Umbilical cord (tissue), 2 donors: ENCODE results near the gene WDR35. TPM values are rescaled to one million over a fixed set of nuclear protein-coding genes. Genes with fewer than 3 reads are reported as not detected.
"Not testable (repeated sequence)": the region's sequence is repeated elsewhere in the genome, so short reads cannot be mapped to it uniquely, and the experiment has no call there.

Source experiments
- DNase-seq: peaks from one replicate; pipeline ENCODE4 v3.0.0-alpha.2; 2015; ENCODE audit warnings: low spot score
- total RNA-seq: library from RNA; depleted of rRNA; stranded (reverse); fragments of >200 nt; gene quantifications from one replicate; pipeline ENCODE4 v1.2.3, GENCODE V29; 2014; ENCODE audit warnings: low replicate concordance; ENCODE audit not compliant: insufficient read depth

Gene WDR35
- total RNA-seq, 1 donor from 2014 or later = 17.6 TPM

DNA sequence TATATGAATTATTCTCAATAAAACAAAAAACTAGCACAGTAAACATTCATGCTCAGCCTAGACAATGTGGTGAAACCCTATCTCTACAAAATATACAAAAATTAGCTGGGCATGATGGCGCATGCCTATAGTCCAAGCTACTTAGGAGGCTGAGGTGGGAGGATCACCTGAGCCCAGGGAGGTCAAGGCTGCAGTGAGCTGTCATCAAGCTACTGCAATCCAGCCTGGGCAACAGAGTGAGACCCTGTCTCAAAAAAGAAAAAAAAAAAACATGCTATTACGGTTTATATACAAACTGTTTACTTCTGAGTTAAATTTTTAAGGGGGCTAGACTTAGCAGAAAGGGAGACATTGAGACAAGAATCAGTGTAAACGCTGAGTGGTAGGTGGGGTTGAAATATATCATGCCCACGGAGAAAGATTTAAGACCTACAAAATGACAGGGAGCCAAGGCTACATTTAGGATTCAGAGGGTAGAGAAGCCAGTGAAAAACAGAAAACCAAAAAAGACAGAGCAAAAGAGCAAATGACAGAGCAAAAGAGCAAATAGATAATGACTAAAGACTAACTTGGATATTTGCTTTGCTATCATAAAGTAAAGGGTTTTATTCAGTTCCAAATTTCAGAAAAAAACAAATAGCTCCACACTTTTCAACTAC is 95.6 kb downstream of the WDR35 start:
- DNase-seq = no peak

DNA sequence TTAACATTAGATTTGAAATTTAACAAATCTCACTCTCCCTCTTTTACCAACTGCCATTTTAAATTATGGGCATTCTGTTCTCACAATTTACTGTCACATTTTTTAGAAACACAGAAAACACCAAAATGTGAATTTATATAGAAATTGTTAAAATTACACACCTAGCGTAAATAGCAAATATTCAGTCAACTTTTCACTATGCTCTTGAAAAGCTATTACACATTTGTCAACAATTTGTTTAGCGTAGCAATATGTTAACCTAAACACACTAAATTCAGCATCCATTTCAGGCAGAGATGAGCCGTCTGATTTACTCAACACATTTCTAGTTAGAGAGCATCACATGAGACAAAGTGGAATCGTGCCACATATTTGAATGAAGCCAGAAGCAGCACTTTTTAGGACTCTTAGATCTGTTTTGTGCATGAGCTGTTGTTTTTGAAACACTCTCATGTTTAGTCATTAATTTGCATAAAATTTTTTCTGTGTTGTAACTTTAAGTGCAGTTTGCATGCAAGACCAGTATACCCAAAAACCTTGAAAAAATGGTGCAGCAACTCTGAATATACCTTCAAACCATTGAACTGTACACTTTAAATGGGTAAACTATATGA is 96.3 kb downstream of the WDR35 start:
- no peak for DNase-seq

GRCh38 chr2:19891971-19892370 is 97.9 kb downstream of the WDR35 start:
- not testable (repeated sequence) for DNase-seq

GRCh38 chr2:19890104-19890503 is 99.8 kb downstream of the WDR35 start:
- no peak for DNase-seq

- no peak for DNase-seq
These were observed 101.1 kb downstream of the WDR35 start for GRCh38 chr2:19888831-19889230.

GRCh38 chr2:19887510-19887909 is 102.4 kb downstream of the WDR35 start:
- DNase-seq = no peak

GRCh38 chr2:19886261-19886660 is 103.6 kb downstream of the WDR35 start:
- no peak for DNase-seq

DNA sequence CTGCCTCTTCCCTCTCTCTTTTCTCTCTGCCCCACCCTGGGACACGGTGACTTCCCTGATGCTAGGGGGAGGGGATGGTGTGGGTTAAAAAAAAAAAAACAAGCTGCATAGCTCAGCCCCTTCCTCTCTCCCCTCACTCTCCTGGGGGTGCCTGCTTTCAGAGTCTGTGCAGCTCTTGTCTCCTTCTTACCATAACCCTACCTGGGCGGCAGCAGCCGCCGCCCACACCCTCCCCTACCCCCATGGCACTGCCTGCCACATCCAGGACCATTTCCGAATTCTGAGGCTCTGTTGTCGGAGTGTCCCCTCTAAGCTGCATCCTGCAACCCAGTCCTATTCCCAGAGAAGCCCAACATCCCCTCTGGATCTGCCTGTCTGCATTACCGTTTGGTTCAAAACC is 104.1 kb downstream of the WDR35 start:
- no peak for DNase-seq

GRCh38 chr2:19883971-19884720 is 105.8 kb downstream of the WDR35 start:
- DNase-seq = no peak

DNA sequence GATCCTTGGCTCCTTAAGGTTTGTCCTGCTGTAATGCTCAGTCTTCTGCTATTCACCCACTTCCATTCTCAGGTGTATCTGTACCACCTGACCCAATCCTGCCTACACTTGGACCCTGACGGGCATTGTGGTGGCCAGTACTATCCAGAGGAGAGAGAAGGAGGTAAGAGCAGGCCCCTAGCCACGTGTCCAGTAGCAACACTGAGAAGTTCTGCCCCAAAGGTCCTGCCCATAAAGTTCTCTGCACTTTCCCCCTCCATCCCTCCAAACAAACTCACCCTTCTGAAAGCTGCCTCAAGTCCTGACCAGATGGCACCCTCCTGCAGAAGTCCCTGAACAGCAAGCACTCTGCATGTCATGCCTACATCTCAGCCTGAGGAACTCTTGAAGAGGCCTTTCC is 106.4 kb downstream of the WDR35 start:
- DNase-seq = no peak

DNA sequence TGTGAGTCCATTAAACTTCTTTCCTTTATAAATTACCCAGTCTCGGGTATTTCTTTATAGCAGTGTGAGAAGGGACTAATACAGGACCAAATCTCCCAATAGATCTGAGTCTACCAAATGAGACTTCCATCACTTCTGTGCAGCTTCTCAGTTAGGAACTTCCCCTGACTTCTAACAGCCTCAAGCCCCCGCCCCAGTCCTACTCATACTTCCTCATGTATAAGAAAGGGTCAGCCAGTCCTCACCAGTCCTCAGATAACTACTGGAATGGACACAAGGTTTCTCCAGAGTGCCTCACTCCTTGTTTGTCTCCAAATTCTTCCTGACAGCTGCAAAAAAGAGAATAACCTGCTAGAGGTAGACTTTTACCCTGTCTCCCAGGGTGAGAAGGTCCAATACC is 107.6 kb downstream of the WDR35 start:
- no peak for DNase-seq

DNA sequence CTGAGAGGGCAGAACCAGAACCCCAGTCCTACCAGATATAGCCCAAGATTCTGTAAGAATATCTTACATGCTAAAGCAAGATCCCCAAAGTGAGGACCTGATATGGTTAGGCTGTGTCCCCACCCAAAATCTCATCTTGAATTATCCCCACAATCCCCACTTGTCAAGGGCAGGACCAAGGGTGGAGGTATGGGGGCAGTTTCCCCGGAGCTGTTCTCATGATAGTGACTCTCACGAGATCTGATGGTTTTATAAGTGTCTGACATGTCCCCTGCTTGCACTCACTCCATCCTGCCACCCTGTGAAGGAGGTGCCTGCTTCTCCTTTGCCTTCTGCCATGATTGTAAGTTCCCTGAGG is 108.0 kb downstream of the WDR35 start:
- no peak for DNase-seq

DNA sequence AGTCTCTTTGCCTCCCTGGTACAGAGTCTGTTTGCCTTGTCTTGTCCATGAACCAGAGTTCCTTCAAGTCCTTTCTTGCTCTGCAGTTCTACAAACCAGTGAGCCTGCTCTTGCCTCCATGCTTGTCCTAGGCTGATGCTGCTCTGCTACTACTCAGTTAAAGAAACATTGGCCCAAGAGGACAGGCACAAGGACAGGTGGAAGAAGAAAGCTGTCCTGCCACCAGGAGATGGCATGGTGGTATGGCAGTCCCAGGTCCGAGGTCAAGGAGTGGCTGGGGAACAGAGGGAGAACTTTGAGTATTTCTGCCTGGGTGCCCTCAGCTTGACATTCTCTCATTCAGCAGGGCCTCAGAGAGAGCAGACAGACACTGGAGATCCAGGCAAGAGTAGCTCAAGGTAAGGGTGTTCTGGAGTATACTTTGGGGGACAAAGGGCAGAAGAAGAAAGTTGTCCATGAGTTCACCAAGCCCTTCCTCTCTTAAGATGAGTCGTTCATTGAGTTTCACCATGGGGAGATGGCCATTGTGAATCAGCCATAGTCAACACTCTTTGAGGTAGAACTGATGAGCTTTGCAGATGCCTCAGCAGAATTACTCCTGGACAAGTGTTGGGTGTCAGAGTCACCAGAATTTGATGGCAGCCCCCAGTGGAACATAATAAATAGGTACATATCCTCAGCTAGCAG is 108.5 kb downstream of the WDR35 start:
- no peak for DNase-seq

DNA sequence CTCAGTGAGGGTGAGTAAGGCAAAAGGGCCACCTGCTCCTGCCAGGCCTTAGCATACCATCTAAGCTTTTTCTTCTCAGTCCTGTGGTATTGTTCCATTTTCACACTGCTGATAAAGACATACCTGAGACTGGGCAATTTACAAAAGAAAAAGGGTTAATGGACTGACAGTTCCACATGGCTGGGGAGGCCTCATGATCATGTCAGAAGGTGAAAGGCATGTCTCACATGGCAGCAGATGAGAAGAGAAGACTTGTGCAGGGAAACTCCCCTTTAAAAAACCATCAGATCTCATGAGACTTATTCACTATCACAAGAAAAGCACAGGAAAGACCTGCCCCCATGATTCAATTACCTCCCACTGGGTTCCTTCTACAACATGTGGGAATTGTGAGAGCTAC is 109.7 kb downstream of the WDR35 start:
- DNase-seq = not testable (repeated sequence)

DNA sequence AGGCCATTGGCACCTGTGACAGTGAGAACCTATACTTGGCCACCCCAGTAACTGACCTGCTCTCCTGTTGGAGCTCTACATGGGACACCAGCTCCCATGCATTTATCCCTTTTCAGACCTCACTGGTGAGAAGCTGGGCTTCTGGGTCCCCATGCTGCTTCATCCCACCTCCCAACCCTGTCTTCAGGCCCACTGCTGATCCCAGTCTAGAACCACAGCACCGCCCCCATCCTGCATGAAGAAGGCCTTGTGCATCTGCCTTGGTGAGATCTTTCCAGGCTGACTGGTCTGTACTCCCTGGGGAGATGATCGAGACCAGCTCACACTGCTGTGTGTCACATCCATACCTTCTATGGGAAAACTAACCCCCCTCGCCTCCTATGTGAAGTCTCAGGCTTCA is 110.8 kb downstream of the WDR35 start:
- no peak for DNase-seq

DNA sequence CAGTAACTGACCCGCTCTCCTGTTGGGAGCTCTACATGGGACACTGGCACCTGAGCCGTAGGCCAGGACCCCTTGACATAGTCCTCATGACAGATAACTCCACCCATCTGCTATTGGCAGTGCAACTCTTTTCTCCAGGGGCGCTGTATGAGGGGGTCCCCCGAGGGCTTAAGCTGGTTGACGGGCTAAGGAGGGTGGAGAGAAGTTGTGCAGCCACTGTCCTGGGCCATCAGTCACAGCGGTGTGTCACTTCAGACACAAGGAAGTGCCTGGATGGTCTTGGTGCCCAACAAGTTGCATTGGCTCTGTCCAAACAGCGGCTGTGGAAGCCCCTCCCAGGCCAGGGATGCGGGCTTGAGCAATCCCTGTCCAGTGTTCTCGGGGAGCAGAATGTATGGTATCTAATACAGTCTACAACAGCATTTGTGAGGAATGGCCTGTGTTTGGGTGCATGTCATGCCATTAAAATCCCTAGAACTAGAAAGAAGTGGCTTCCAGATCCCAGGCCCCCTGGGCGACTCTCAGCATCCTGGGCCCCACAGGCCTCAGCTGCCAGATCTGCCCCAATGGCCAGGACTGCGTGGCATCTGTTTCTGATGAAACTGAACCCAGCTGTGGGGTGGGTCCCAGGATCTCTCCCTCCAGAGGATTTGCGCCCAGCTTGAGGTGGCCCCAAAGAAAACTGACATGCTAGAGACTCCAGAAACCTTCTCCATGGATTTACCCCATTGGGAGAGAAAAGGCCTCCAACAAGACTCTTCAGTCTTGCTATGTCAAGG is 111.4 kb downstream of the WDR35 start:
- no peak for DNase-seq

GRCh38 chr2:19876751-19877150 is 113.2 kb downstream of the WDR35 start:
- no peak for DNase-seq

- no peak for DNase-seq
These were observed 114.6 kb downstream of the WDR35 start for GRCh38 chr2:19875280-19875679.

- DNase-seq = no peak
These were observed 115.2 kb downstream of the WDR35 start for GRCh38 chr2:19874726-19875125.

DNA sequence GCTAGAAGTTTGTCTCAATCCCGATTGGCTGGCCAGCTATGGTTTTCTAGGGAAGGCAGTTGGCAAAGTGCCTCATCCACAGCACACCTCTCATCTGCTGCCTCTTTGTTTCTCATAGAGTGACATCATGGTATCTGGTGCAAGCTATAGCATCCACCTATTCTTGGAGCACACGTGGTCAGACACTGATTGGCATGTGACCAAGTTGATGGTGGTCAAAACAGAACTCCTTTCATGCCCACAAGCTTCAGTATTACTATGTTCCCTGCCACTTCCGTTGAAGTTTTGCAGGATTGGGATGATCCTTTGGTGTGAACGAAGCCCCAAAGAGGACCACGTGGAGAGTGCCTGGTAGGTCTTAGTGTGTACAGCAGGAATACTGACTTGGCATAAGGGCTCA is 116.9 kb downstream of the WDR35 start:
- DNase-seq = no peak

DNA sequence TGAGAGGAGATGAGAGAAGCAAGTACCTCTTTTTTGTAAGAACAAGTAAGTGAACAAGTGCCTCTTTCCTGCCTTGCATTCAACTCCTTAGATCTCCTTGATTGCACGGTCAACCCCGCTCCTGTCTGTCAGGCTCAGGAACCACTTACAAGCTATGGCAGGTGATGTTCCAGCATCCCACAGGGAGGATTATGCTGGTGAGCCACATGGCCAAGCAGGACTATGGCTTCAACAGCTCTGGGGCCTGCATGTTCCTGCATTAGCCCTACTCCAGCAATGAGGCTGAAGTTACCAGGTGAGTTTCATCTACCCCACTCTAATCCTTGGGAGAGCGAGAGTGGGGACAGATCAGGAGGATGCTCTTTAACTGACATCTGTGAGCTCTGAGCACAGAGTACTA is 117.6 kb downstream of the WDR35 start:
- no peak for DNase-seq

DNA sequence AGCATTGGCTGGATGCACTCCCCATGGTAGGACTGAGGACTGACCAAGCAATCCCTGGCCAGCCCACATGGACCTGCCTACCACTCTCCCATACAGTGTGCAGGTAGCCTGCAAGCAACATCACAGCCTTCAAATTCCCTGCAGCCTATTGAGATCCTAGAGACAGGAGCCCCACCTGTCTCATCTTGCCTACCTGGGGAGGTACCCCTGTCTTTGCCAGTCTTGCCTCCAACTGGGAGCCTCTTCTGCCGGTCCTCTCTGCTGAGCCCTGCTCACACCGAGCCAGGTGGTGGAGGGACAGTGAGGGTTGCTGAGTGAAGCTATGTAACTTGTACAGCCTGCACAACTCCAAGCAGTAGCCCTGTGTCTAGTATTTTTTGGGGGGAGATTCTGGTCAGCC is 118.1 kb downstream of the WDR35 start:
- no peak for DNase-seq
